IPS-18c (cell line): ENCODE results near the gene NMRAL1.
A peak's percentile ranks its signal among the peaks of the same experiment; 100 is the strongest.

Experiments
- H3K4me3 ChIP-seq: 2 replicates; pipeline ENCODE4 v1.7.0; 2013; ENCODE audit warnings: low read depth, mild to moderate bottlenecking, low read length, moderate library complexity; ENCODE audit not compliant: insufficient read depth
- H3K9me3 ChIP-seq: one replicate; pipeline ENCODE4 v1.6.1; 2013; ENCODE audit warnings: mild to moderate bottlenecking, low read length, moderate library complexity; ENCODE audit not compliant: control insufficient read depth, insufficient read depth

NMRAL1 gene

DNA sequence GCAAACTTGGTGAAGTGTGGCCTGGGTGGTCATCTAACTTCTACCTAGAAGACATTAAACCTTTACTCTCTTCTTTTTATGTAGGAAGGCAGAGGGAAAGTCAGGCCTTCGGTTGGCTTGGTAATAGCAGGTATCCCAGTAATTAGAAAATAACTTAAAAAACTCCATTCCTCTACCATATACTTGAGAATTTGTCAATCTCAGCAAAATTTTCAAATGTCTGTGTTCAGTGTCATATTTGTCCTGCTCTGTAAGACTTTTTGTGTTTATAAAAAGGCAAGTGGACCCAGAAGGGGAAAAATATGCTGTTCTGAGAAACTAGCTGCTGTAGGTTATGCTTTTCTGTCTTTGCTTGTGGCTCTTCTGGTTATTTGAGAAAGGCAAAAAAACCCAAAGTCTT lies 7.5 kb upstream of the NMRAL1 start:
- H3K4me3 ChIP-seq, result no peak overlapping the region

DNA sequence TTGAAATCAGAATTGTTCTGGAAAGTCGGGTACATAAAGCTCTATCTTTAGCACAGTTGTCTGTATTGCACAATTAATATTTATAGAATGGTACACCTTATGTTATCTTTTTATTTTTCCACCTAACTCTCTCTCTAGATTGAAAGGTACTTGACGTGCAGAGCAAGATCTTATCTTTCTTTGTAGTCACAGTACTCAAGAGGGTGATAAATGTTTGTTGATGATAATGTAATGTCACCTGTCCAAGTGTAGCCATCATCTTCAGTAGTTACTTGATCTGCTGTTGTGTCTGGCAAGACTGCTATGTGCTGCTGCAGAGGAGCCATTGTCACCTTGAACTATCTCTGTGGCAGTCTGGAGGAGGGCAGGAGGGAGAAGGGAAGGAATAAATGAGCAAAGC lies 7.1 kb upstream of the NMRAL1 start:
- peaks cover under 1% of the 10 kb centered on the region for H3K9me3 ChIP-seq

More for the DNA sequence above, 7.5 kb upstream of the NMRAL1 start:
- H3K9me3 ChIP-seq, result no peaks in the 10 kb centered on the region

GRCh38 chr16:4477966-4478365 lies 3.5 kb upstream of the NMRAL1 start:
- H3K4me3 ChIP-seq, result no peak overlapping the region
- peaks cover 8% of the 10 kb centered on the region for H3K9me3 ChIP-seq

More for the DNA sequence above, 7.1 kb upstream of the NMRAL1 start:
- H3K4me3 ChIP-seq, result no peak overlapping the region

GRCh38 chr16:4475880-4476788 lies 1.7 kb upstream of the NMRAL1 start, which contains the start of gene HMOX2:
Gene HMOX2, plus strand, starts transcription at chr16:4476398. Its CDS starts 29,127 bp downstream, at chr16:4505525.
- Histone ChIP-seq H3K4me3 (peak within 1 kb of the TSS; percentile 73), H3K9me3 (peaks cover 8% of the 10 kb centered on the region)

DNA sequence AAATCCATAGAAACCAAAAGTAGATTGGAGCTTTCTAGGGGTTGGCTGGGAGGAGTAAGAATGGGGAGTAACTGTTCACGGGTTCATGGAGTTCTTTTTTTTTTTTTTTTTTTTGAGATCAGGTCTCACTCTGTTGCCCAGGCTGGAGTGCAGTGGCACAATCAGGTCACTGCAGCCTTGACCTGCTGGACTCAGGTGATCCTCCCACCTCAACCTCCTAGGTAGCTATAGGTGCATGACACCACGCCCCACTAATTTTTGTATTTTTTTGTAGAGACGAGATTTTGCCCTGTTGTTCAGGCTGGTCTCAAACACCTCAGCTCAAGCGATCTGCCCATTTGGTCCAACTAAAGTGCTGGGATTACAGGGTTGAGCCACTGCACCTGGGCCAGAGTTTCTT lies 1.5 kb downstream of the NMRAL1 start:
- Histone ChIP-seq H3K9me3 (peaks cover 8% of the 10 kb centered on the region), H3K4me3 (no peak overlapping the region)

DNA sequence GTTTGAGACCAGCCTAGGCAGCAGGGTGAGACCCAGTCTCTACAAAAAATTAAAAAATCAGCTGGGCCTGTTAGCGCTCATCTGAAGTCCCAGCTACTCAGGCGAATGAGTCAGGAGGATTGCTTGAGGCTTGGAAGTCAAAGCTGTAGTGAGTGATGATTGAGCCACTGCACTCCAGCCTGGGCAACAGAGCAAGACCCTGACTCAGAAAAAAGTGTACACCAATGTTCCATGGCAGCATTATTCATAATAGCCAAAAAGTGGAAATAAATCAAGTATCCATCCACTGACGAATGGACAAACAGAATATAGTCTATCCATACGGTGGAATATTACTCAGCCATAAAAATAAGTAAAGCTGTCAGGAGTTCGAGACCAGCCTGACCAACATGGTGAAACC lies 2.6 kb downstream of the NMRAL1 start:
- Histone ChIP-seq H3K9me3 (peaks cover 8% of the 10 kb centered on the region), H3K4me3 (no peak overlapping the region)

DNA sequence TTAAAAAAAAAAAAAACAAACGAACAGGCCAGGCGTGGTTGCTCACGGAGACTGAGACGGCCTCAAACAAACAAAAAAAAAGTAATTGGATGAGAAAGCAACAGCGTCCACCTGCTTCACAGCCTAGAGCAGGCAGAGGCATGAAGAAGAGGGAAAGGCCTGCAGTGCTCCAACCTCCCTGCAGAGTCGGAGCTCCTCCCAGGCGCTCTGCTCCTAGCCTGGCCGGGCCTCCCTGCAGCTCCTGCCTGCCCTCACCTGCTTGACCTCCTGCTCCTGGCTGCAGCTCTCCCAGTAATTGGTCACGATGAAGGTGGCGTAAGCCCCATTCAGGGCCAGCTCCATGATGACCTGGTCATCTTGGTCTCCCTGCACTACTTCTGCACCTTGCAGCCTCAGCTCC lies 5.5 kb downstream of the NMRAL1 start:
- Histone ChIP-seq H3K4me3 (no peak overlapping the region), H3K9me3 (peaks cover 2% of the 10 kb centered on the region)

GRCh38 chr16:4467916-4468315 lies 6.5 kb downstream of the NMRAL1 start:
- Histone ChIP-seq H3K9me3 (peaks cover 2% of the 10 kb centered on the region), H3K4me3 (no peak overlapping the region)

- H3K9me3 ChIP-seq, result peaks cover 2% of the 10 kb centered on the region
Measured at GRCh38 chr16:4465977-4466779, 8.2 kb downstream of the NMRAL1 start.

GRCh38 chr16:4463522-4464163 lies 10.8 kb downstream of the NMRAL1 start:
- Histone ChIP-seq H3K9me3 (peaks cover 2% of the 10 kb centered on the region), H3K4me3 (no peak overlapping the region)

More at GRCh38 chr16:4465977-4466779, 8.2 kb downstream of the NMRAL1 start:
- H3K4me3 ChIP-seq, result no peak overlapping the region

DNA sequence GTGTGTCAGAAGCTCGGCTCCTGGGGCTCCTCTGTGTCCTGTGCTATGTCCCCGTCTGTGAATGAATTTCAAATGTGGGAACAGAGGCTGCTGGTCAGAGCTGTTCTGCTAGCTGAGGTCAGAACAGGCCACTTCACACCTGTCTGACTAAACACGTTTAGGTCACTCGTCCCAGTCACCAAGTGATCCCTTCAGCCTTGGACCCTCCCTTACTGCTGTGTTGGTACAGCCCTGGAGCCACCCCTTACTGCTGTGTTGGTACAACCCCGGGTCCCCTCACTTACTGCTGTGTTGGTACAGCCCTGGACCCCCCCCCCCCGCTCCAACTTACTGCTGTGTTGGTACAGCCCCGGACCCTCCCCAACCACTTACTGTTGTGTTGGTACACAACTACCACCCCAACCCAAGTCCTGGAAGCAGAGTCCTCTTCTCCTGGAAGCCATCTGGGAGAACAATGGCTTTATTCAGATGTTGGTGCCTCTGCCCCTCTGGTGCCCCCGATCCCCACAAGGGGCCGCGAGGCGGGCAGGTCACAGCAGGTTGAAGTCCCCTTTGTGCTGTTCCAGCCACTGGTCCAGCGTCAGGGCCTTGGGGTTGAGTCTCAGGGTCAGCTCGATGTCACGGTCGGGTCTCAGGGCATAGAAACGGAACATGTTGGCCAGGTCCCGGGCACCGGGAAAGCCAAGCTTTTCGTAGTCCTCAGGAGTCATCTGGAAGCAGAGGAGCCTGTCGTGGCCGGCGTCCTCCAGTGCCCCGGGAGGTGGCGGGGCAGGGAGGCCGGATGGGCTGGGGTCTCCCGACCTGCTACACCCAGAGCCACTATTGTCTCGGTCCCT lies 13.0 kb downstream of the NMRAL1 start:
- Histone ChIP-seq H3K4me3 (no peak overlapping the region), H3K9me3 (peaks cover 2% of the 10 kb centered on the region)

GRCh38 chr16:4460936-4461249 lies 13.5 kb downstream of the NMRAL1 start:
- H3K9me3 ChIP-seq, result peaks cover 2% of the 10 kb centered on the region
- H3K4me3 ChIP-seq, result no peak overlapping the region

DNA sequence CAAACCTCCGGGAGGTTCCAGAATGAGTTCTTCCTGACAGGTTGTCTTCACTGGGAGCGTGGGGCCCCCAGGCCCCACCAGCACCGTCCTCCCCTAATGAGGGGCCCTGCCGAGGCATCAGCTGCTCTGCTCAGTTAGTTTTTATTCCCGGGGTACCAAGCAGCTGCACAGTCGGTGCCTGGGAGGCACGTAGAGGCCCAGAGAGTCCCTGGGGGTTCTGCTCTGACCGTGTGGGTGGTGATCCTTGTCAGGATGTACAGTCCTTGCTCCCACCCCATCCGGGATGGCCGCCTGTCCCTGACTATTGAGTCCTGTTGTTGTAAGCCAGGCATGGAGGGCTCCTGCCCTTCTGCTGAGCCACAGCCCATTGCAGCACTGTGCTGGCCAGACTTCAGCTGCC lies 18.5 kb downstream of the NMRAL1 start:
- no peaks in the 10 kb centered on the region for H3K9me3 ChIP-seq
- H3K4me3 ChIP-seq, result no peak overlapping the region

DNA sequence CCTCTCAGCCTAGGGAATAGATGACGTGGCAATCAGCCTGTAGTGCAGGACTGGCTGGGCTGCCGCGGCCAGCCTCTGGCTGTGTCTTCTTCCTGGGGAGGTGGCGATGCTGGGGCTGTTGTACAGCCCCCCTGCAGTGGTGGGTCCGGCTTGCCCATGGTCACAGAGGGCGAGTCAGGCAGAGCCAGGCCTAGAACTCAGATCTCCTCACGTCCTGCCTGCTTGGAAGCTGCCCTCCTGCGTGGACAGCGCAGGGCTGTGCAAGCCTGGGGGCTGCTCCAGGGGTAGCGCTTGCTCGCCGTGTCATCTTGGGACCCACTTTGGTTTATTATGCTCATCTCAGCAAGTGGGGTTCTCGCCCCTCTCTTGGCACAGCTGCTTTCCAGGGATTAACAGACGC lies 19.3 kb downstream of the NMRAL1 start:
- Histone ChIP-seq H3K4me3 (no peak overlapping the region), H3K9me3 (no peaks in the 10 kb centered on the region)

GRCh38 chr16:4454623-4455022 lies 19.8 kb downstream of the NMRAL1 start:
- H3K4me3 ChIP-seq, result no peak overlapping the region
- H3K9me3 ChIP-seq, result no peaks in the 10 kb centered on the region

- Histone ChIP-seq H3K9me3 (no peaks in the 10 kb centered on the region), H3K4me3 (no peak overlapping the region)
Measured at GRCh38 chr16:4452674-4453073, 21.8 kb downstream of the NMRAL1 start.
